H9 (cell line): Measurements from ENCODE around the gene BCAT1. TPM values are rescaled to one million over a fixed set of nuclear protein-coding genes. Genes with fewer than 3 reads are reported as not detected.

Experiments
- DNase-seq: peaks from one replicate; pipeline ENCODE4 v3.0.0-alpha.2; 2017
- H2AFZ ChIP-seq: one replicate; pipeline ENCODE4 v1.6.1; 2013; ENCODE audit warnings: mild to moderate bottlenecking, low read length, control low read depth, moderate library complexity
- H2AK5ac ChIP-seq: 2 replicates; pipeline ENCODE4 v1.6.1; 2013; ENCODE audit warnings: low read length, control low read depth, mixed read lengths; ENCODE audit not compliant: insufficient read length
- H2BK120ac ChIP-seq: one replicate; pipeline ENCODE4 v1.6.1; 2013; ENCODE audit warnings: low read depth, mild to moderate bottlenecking, low read length, control low read depth, inconsistent platforms; ENCODE audit not compliant: poor library complexity, severe bottlenecking
- H2BK12ac ChIP-seq: 2 replicates; pipeline ENCODE4 v1.6.1; 2013; ENCODE audit warnings: low read length, control low read depth, mixed read lengths, low read depth; ENCODE audit not compliant: insufficient read length
- H2BK15ac ChIP-seq: 2 replicates; pipeline ENCODE4 v1.6.1; 2013; ENCODE audit warnings: low read depth, low read length, control low read depth
- H2BK20ac ChIP-seq: one replicate; pipeline ENCODE4 v1.6.1; 2013; ENCODE audit warnings: low read depth, mild to moderate bottlenecking, low read length, control low read depth, inconsistent platforms; ENCODE audit not compliant: poor library complexity, severe bottlenecking
- H2BK5ac ChIP-seq: 2 replicates; pipeline ENCODE4 v1.6.1; 2013; ENCODE audit warnings: low read length, control low read depth, mixed read lengths; ENCODE audit not compliant: insufficient read length
- H3K14ac ChIP-seq: 2 replicates; pipeline ENCODE4 v1.6.1; 2013; ENCODE audit warnings: low read length, control low read depth; ENCODE audit not compliant: insufficient read depth
- H3K18ac ChIP-seq: 2 replicates; pipeline ENCODE4 v1.6.1; 2013; ENCODE audit warnings: low read depth, mild to moderate bottlenecking, mixed read lengths, low read length, control low read depth; ENCODE audit not compliant: insufficient read length
- H3K23ac ChIP-seq: 2 replicates; pipeline ENCODE4 v1.6.1; 2013; ENCODE audit warnings: low read length, control low read depth, mixed read lengths, low read depth; ENCODE audit not compliant: insufficient read length
- H3K23me2 ChIP-seq: 2 replicates; pipeline ENCODE4 v1.6.1; 2013; ENCODE audit warnings: low read depth, mild to moderate bottlenecking, mixed read lengths, low read length, control low read depth; ENCODE audit not compliant: insufficient read length, poor library complexity, severe bottlenecking
- H3K27ac ChIP-seq: 2 replicates; pipeline ENCODE4 v1.5.1; 2013; ENCODE audit warnings: low read length, control low read depth, mixed read lengths, low read depth; ENCODE audit not compliant: insufficient read length
- H3K27me3 ChIP-seq: 2 replicates; pipeline ENCODE4 v1.6.1; 2013; ENCODE audit warnings: low read length, control low read depth, inconsistent platforms; ENCODE audit not compliant: insufficient read depth
- H3K4ac ChIP-seq: 2 replicates; pipeline ENCODE4 v1.6.1; 2013; ENCODE audit warnings: low read depth, mild to moderate bottlenecking, control low read depth, inconsistent platforms, low read length, moderate library complexity
- H3K4me1 ChIP-seq: 2 replicates; pipeline ENCODE4 v1.6.1; 2013; ENCODE audit warnings: low read length, control low read depth, inconsistent platforms; ENCODE audit not compliant: insufficient read depth
- H3K4me2 ChIP-seq: 2 replicates; pipeline ENCODE4 v1.6.1; 2013; ENCODE audit warnings: low read length, control low read depth, mixed read lengths; ENCODE audit not compliant: insufficient read length, insufficient read depth
- H3K56ac ChIP-seq: 2 replicates; pipeline ENCODE4 v1.6.1; 2013; ENCODE audit warnings: low read depth, mild to moderate bottlenecking, mixed read lengths, low read length, control low read depth; ENCODE audit not compliant: insufficient read length
- H3K79me1 ChIP-seq: 2 replicates; pipeline ENCODE4 v1.6.1; 2013; ENCODE audit warnings: low read depth, mild to moderate bottlenecking, moderate library complexity, low read length, control low read depth, inconsistent platforms; ENCODE audit not compliant: insufficient read depth, poor library complexity, severe bottlenecking
- H3K79me2 ChIP-seq: 2 replicates; pipeline ENCODE4 v1.6.1; 2013; ENCODE audit warnings: low read length, control low read depth, inconsistent platforms; ENCODE audit not compliant: insufficient read depth
- H3K9ac ChIP-seq: 2 replicates; pipeline ENCODE4 v1.6.1; 2013; ENCODE audit warnings: low read length, control low read depth, mixed read lengths; ENCODE audit not compliant: insufficient read length; ENCODE audit errors: extremely low read depth
- H3K9me3 ChIP-seq: one replicate; pipeline ENCODE4 v1.6.1; 2013; ENCODE audit warnings: low read depth, low read length, inconsistent platforms; ENCODE audit not compliant: control insufficient read depth
- H3T11ph ChIP-seq: one replicate; pipeline ENCODE4 v1.6.1; 2013; ENCODE audit warnings: mild to moderate bottlenecking, low read length, control low read depth, inconsistent platforms
- H4K20me1 ChIP-seq: one replicate; pipeline ENCODE4 v1.6.1; 2013; ENCODE audit not compliant: control insufficient read depth, insufficient read length, insufficient read depth
- H4K5ac ChIP-seq: 2 replicates; pipeline ENCODE4 v1.6.1; 2013; ENCODE audit warnings: low read depth, mild to moderate bottlenecking, mixed read lengths, low read length, control low read depth; ENCODE audit not compliant: insufficient read length
- H4K8ac ChIP-seq: replicated peaks from 2 replicates; pipeline ENCODE4 v1.6.1; 2013; ENCODE audit warnings: low read length, control low read depth, mixed read lengths, low read depth; ENCODE audit not compliant: insufficient read length
- H4K91ac ChIP-seq: 2 replicates; pipeline ENCODE4 v1.6.1; 2013; ENCODE audit warnings: low read depth, mild to moderate bottlenecking, moderate library complexity, mixed read lengths, low read length, control low read depth; ENCODE audit not compliant: insufficient read length
- H3K27ac Mint-ChIP-seq, 3 experiments: 2 replicates in 2 of 3; 3 replicates in 1 of 3; pipeline ENCODE4 v1.8.0; 2020 to 2021; ENCODE audit warnings: mixed read lengths in 3 of 3, mild to moderate bottlenecking in 1 of 3, moderate library complexity in 1 of 3
- H3K27me3 Mint-ChIP-seq: 2 replicates; pipeline ENCODE4 v1.8.0; 2021; ENCODE audit warnings: low read depth, mild to moderate bottlenecking, moderate library complexity, mixed read lengths
- H3K36me3 Mint-ChIP-seq, 3 experiments: 2 replicates in 2 of 3; 3 replicates in 1 of 3; pipeline ENCODE4 v1.8.0; 2020 to 2021; ENCODE audit warnings: low read depth in 3 of 3, mixed read lengths in 3 of 3; ENCODE audit not compliant: insufficient read depth in 1 of 3
- H3K4me1 Mint-ChIP-seq, 2 experiments: 2 replicates each; pipeline ENCODE4 v1.8.0; 2020; ENCODE audit warnings: mixed read lengths in 2 of 2
- H3K4me3 Mint-ChIP-seq, 2 experiments: 2 replicates in 1 of 2; 3 replicates in 1 of 2; pipeline ENCODE4 v1.8.0; 2020 to 2021; ENCODE audit warnings: mild to moderate bottlenecking in 2 of 2, mixed read lengths in 2 of 2, moderate library complexity in 1 of 2
- H3K9me3 Mint-ChIP-seq, 2 experiments: 2 replicates in 1 of 2; 3 replicates in 1 of 2; pipeline ENCODE4 v1.8.0; 2020; ENCODE audit warnings: mild to moderate bottlenecking in 2 of 2, mixed read lengths in 2 of 2, moderate library complexity in 1 of 2
- WGBS: extraction: QIAGEN DNeasy Blood & Tissue Kit; methylation state at CpG from one replicate; pipeline ENCODE4 v1.1.7; 2013; ENCODE audit warnings: missing lambda C conversion rate, low lambda C conversion rate, mixed read lengths; ENCODE audit not compliant: insufficient read length; ENCODE audit errors: extremely low coverage; 5-methylcytosine and 5-hydroxymethylcytosine counted together
- total RNA-seq: library from RNA; stranded (reverse); gene quantifications from 2 replicates; pipeline ENCODE4 v1.2.1, GENCODE V29; 2021
- TF ChIP-seq, protein P1 (sequence below): fragments of 200-600 bp; sonication (generic); conservative IDR thresholded peaks from 3 replicates; pipeline ENCODE4 v1.8.0; 2021; ENCODE audit warnings: antibody characterized with exemption, mild to moderate bottlenecking

Gene BCAT1
- total RNA-seq, 1 experiment from 2014 or later = 244 TPM

GRCh38 chr12:24820872-24821271 is 128.0 kb downstream of the BCAT1 start:
- no peak overlapping the region for H2BK120ac ChIP-seq
- no peak overlapping the region for H3K4ac ChIP-seq
- no peaks in the 10 kb centered on the region for H3K23me2 ChIP-seq
- no peak overlapping the region for H3K56ac ChIP-seq
- Mint-ChIP-seq H3K9me3 (no peaks in the 10 kb centered on the region), H3K27me3 (no peaks in the 10 kb centered on the region), H3K4me3 (no peak overlapping the region), H3K36me3 (peaks cover 38 to 78% (median 71%) of the 10 kb centered on the region in 3 experiments; a peak in 6 of 7 replicates), H3K27ac (peak overlapping the region in 1 of 3 experiments; percentile 68; a peak in 1 of 7 replicates), H3K4me1 (peaks cover 0 to 6% of the 10 kb centered on the region in 2 experiments; a peak in 2 of 4 replicates)
- H4K91ac ChIP-seq = no peak overlapping the region
- no peak overlapping the region for H2BK12ac ChIP-seq
- H2AK5ac ChIP-seq = no peak overlapping the region
- H3K4me1 ChIP-seq = no peaks in the 10 kb centered on the region
- no peak overlapping the region for H3K9ac ChIP-seq
- H3K14ac ChIP-seq = no peak overlapping the region
- no peak overlapping the region for H2AFZ ChIP-seq
- H4K5ac ChIP-seq = no peak overlapping the region
- no peaks in the 10 kb centered on the region for H3K27me3 ChIP-seq
- H3K79me2 ChIP-seq = no peaks in the 10 kb centered on the region
- H3T11ph ChIP-seq = no peak overlapping the region
- no peaks in the 10 kb centered on the region for H3K9me3 ChIP-seq
- DNase-seq = no peak
- no peak overlapping the region for H2BK15ac ChIP-seq
- no peak overlapping the region for H3K4me2 ChIP-seq
- no peak overlapping the region for H2BK5ac ChIP-seq
- H4K8ac ChIP-seq = no peak overlapping the region
- H4K20me1 ChIP-seq = no peaks in the 10 kb centered on the region
- H2BK20ac ChIP-seq = no peak overlapping the region
- H3K27ac ChIP-seq = no peak overlapping the region
- H3K18ac ChIP-seq = no peak overlapping the region
- no CpG with 5 or more reads among the region's 5 CpGs for WGBS
- H3K23ac ChIP-seq = no peak overlapping the region
- TF ChIP-seq, protein P1, sequence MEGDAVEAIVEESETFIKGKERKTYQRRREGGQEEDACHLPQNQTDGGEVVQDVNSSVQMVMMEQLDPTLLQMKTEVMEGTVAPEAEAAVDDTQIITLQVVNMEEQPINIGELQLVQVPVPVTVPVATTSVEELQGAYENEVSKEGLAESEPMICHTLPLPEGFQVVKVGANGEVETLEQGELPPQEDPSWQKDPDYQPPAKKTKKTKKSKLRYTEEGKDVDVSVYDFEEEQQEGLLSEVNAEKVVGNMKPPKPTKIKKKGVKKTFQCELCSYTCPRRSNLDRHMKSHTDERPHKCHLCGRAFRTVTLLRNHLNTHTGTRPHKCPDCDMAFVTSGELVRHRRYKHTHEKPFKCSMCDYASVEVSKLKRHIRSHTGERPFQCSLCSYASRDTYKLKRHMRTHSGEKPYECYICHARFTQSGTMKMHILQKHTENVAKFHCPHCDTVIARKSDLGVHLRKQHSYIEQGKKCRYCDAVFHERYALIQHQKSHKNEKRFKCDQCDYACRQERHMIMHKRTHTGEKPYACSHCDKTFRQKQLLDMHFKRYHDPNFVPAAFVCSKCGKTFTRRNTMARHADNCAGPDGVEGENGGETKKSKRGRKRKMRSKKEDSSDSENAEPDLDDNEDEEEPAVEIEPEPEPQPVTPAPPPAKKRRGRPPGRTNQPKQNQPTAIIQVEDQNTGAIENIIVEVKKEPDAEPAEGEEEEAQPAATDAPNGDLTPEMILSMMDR = no peak
- H3K79me1 ChIP-seq = no peaks in the 10 kb centered on the region
